WTC11 (cell line): ENCODE data around the gene TMEM178B.

Experiments used
- AFF4 ChIP-seq: sonication (generic); formaldehyde crosslinking; IDR thresholded peaks from 2 replicates; pipeline ENCODE4 v1.8.1; 2023; ENCODE audit warnings: mild to moderate bottlenecking, missing genetic modification reagents, borderline replicate concordance
- ATF2 ChIP-seq: sonication (generic); formaldehyde crosslinking; IDR thresholded peaks from 2 replicates; pipeline ENCODE4 v1.8.1; 2022; ENCODE audit warnings: low read depth, missing genetic modification reagents, borderline replicate concordance
- ATF3 ChIP-seq: sonication (generic); formaldehyde crosslinking; conservative IDR thresholded peaks from 2 replicates; pipeline ENCODE4 v1.8.1; 2022; ENCODE audit warnings: mild to moderate bottlenecking, missing genetic modification reagents
- CREB1 ChIP-seq: sonication (generic); formaldehyde crosslinking; IDR thresholded peaks from 2 replicates; pipeline ENCODE4 v1.8.0; 2023; ENCODE audit warnings: mild to moderate bottlenecking, missing genetic modification reagents
- CTCF ChIP-seq: fragments of 200-600 bp; IDR thresholded peaks from 2 replicates; pipeline ENCODE4 v1.8.0; 2022; ENCODE audit warnings: antibody characterized with exemption
- ELF4 ChIP-seq: sonication (generic); formaldehyde crosslinking; IDR thresholded peaks from 2 replicates; pipeline ENCODE4 v1.8.1; 2022; ENCODE audit warnings: low read depth, mild to moderate bottlenecking, moderate library complexity, missing genetic modification reagents
- JUN ChIP-seq: sonication (generic); formaldehyde crosslinking; IDR thresholded peaks from 2 replicates; pipeline ENCODE4 v1.8.0; 2023; ENCODE audit warnings: mild to moderate bottlenecking, missing genetic modification reagents
- PRDM15 ChIP-seq: sonication (generic); formaldehyde crosslinking; IDR thresholded peaks from 2 replicates; pipeline ENCODE4 v1.8.0; 2022; ENCODE audit warnings: missing genetic modification reagents
- USF2 ChIP-seq: sonication (generic); formaldehyde crosslinking; IDR thresholded peaks from 2 replicates; pipeline ENCODE4 v1.8.1; 2023; ENCODE audit warnings: mild to moderate bottlenecking, missing genetic modification reagents, moderate library complexity
- ZNF138 ChIP-seq: sonication (generic); formaldehyde crosslinking; conservative IDR thresholded peaks from 2 replicates; pipeline ENCODE4 v1.8.1; 2022; ENCODE audit warnings: mild to moderate bottlenecking, moderate library complexity, missing genetic modification reagents
- ZNF317 ChIP-seq: sonication (generic); formaldehyde crosslinking; IDR thresholded peaks from 2 replicates; pipeline ENCODE4 v1.8.1; 2023; ENCODE audit warnings: low read depth, mild to moderate bottlenecking, moderate library complexity, missing genetic modification reagents, borderline replicate concordance
- ZNF416 ChIP-seq: fragments of 250-450 bp; sonication (Bioruptor Pico); IDR thresholded peaks from 2 replicates; pipeline ENCODE4 v1.9.0; 2021; ENCODE audit warnings: mild to moderate bottlenecking, inconsistent platforms

GRCh38 chr7:141287936-141288335 is 214.1 kb downstream of the TMEM178B start:
- no peak for TF ChIP-seq CTCF
- no peak for TF ChIP-seq CREB1 (CRISPR knock-in tag)
- no peak for TF ChIP-seq PRDM15 (CRISPR knock-in tag)
- TF ChIP-seq USF2 (CRISPR knock-in tag), result no peak
- no peak for TF ChIP-seq ZNF416
- TF ChIP-seq ZNF317 (CRISPR knock-in tag), result no peak
- no peak for TF ChIP-seq ATF2 (CRISPR knock-in tag)
- no peak for TF ChIP-seq ATF3
- no peak for TF ChIP-seq JUN (CRISPR knock-in tag)
- TF ChIP-seq ELF4 (CRISPR knock-in tag), result no peak
- no peak for TF ChIP-seq AFF4 (CRISPR knock-in tag)
- no peak for TF ChIP-seq ZNF138
